Activated CD4-positive, alpha-beta T cell treated with anti-CD3 and anti-CD28 coated beads, Interleukin-10, Interleukin-2, amounts not matched to agents 100 ng/mL and 50 ng/mL, durations not matched to agents 16 hours and 8 hours (primary cell): Measurements from ENCODE around the gene ABCD1.

Experiments
- DNase-seq: peaks from one replicate; pipeline ENCODE4 v3.0.0-alpha.2; 2020

The ABCD1 gene

DNA sequence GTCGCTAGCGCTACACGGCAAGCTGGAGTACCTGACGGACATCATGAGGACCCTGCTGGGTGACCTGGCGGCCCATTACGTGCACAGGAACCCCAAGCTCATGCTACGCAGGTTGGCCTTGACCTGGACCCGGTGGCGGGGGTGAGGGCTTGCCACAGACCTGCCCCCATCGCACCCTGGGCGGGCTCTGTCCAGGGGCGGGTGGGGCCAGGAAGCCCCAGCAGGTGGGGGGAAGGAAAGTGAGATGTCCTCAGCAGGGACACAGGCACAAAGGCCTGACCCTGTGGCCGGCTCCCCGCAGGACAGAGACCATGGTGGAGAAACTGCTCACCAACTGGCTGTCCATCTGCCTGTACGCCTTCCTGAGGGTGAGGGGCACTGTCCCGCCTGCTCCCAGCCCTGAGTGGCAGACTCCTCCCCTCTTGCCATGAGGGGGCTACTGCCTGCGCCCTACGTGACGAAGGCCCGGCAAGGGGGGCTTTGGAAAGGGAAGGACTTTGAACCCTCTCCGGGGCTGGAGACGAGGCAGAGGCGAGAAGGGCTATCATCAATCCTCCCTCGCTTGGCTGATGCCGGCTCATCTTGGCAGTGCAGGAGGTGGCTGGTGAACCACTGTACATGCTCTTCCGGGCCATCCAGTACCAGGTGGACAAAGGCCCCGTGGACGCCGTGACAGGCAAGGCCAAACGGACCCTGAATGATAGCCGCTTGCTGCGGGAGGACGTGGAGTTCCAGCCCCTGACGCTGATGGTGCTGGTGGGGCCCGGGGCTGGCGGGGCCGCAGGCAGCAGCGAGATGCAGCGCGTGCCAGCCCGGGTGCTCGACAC, 50.9 kb downstream of the ABCD1 start:
- no peak for DNase-seq

DNA sequence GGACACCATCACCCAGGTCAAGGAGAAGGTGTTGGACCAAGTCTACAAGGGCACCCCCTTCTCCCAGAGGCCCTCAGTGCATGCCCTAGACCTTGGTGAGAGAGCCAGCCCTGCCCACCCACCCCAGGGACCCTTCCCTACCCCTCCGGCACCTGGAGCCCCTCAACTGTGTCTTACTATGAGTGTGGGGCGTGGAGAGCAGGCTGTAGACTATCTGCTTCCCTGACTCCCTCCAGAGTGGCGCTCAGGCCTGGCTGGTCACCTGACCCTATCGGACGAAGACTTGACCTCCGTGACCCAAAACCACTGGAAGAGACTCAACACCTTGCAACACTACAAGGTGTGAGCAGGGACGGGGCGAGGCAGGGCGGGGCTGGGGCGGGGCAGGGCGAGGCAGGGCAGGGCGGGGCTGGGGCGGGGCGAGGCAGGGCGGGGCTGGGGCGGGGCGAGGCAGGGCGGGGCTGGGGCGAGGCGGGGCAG, 51.5 kb downstream of the ABCD1 start:
- DNase-seq = no peak

DNA sequence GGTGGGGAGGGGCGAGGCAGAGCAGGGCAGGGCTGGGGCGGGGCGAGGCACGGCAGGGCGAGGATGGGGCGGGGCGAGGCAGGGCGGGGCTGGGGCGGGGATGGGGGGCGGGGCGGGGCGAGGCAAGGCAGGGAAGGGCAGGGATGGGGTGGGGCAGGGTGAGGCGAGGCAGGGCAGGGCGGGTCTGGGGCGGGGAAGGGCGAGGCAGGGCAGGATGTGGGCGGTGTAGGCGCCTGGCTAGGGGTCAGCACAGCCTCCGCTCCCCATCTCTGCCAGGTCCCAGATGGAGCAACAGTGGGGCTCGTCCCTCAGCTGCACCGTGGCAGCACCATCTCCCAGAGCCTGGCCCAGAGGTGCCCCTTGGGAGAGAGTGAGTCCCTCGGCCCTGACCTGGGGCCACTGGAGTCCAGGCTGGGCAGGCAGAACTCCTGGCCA, 52.0 kb downstream of the ABCD1 start:
- DNase-seq = no peak

DNA sequence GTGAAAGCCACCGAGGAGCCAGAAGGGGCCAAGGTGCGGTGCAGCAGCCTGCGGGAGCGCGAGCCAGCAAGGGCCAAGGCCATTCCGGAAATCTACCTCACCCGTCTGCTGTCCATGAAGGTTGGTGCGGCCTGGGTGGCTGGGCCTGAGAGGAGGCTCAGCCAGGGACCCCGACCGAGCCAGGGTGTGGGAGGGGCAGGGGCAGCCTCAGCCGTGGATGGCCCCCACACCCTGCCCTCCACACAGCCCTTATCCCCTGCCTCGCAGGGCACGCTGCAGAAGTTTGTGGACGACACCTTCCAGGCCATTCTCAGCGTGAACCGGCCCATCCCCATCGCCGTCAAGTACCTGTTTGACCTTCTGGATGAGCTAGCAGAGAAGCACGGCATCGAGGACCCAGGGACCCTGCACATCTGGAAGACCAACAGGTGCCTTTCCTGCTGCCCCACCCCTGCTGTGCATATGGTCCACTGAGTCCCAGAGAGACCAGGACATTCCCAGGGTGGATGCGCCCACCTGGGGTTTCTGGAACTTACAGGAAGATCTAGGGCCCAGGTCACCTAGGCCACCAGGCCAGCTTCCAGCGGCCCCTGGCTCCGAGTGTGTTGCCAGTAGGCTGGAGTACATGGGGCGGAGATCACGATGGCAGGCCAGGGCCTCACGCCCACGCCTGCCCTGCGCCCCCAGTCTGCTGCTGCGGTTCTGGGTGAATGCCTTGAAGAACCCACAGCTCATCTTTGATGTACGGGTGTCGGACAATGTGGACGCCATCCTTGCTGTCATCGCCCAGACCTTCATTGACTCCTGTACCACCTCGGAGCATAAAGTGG, 52.8 kb downstream of the ABCD1 start:
- no peak for DNase-seq

DNA sequence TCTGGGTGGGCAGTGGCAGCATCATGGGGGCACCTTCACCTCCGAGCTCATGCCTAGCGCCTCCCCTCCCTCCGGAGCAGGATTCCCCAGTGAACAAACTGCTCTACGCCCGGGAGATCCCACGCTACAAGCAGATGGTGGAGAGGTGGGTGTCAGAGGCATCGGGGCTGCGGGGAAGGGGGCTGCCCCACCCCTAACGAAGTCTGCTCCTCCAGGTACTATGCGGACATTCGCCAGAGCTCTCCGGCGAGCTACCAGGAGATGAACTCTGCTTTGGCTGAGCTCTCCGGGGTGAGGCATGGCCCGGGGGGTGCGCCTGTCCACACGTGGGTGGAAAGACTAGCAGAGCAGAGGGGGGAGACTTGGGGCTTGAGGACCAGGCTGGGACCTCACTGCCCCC, 53.5 kb downstream of the ABCD1 start:
- DNase-seq = no peak

DNA sequence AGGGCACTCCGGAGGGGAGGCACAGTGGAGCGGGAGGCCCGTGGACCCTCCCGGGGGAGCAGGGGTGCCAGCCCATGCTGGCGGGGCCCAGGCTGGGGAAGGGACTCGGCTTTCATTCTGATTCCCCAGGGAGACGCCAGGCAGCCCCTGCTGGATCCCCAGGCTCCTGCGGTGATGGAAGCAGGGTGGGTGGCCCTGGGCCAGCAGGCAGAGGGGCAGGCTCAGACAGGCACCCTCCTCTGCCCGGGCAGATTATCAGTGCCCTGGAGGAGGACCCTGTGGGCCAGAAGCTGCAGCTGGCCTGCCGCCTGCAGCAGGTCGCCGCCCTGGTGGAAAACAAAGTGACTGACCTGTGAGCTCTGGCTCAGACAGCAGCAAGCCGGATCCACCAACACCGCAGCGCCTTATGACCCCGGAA, 54.0 kb downstream of the ABCD1 start:
- peak; percentile 28 for DNase-seq

DNA sequence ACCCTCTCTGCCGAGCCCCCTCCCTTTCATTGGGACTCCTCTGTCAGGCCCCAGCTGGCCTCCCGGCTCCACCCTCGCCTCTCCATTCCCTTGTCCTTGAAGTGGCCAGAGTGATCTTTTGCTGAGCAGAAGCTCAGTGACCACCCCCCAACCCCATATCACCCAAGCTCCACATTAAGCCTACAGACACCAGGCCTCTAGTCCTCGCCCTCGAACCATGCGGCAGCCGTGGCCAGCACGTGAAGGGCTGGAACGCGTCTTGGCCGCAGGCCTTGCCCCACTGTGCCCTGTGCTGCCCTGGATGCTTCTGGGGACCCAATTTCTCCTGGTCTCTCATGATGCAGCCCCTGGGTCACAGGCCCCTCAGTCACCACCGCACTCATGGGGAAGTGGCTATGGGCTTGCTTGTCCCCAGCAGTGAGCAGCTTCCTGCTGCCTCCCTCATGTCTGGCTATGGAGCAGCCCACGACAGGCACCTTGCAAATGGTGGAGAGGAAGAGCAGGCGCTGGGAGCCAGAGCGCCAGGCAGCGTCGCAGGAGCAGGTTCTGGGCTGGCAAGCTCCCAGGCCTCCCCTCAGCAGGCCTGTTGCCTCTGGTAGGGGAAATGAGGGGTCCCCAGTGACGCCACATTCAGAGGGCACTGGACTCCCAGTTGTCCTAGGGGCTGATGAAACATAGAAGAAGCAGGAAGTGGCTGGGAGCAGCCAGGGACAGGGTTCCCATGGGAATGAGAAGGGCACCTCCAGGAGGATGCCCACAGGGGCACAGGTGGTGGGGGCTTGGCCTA, 55.4 kb downstream of the ABCD1 start:
- no peak for DNase-seq

DNA sequence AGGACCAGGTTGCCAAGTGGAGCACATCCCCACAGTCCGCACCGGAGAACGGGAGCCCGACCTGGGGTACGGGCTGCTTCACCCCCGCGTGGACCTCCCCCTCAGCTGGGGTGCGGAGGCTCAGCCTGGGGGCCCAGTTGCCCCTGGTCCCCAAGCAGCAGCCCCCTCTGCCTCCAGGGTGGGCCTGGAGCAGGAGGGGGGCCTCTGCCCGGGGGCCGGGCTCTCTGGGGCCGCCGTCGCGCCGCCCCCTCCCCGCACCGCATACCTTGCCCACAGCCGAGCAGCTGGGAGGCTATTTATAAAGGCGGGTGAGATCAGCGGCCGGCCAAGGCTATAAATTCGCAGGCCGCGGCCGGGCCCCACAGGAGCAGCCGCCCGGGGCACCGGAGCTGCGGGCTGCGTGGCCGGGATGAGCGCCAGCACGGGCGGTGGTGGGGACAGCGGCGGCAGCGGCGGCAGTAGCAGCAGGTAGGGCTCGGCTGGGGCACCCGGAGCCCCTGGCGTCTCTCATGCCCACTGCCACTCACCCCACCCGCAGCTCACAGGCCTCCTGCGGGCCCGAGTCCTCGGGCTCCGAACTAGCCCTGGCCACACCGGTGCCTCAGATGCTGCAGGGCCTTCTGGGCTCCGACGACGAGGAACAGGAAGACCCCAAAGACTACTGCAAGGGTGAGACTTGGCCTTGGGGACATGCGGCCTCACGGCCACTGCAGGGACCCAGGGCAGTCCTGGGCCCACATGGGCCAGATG, 56.2 kb downstream of the ABCD1 start, which contains the start of gene SRPK3:
Gene SRPK3, plus strand, starts transcription at position 364 of the 750 bp plus-strand sequence. Its CDS starts 46 bp downstream, at position 410.
- no peak for DNase-seq

DNA sequence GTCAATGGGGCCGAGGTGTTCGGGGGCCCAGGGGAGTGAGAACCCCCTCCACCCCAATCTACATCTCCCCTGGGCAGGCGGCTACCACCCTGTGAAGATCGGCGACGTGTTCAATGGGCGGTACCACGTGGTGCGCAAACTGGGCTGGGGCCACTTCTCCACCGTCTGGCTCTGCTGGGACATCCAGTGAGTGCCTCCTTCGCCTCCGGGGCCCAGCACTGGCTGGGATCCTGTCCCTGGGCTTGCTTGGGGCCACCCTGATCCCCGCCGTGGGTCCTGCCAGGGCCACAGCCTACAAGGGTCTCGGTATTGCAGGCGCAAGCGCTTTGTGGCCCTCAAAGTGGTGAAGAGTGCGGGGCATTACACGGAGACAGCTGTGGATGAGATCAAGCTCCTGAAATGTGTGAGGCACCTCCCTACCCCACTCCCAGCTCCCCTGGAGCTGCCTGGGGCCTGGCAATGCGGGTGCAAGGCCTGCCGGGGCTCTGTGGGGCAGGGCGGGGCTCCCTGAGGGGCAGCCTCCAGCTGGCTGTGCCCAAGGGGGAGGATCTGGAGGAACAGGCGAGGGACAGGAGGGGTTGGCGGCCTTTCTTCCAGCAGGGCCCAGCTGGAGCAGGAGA, 56.9 kb downstream of the ABCD1 start:
- no peak for DNase-seq

DNA sequence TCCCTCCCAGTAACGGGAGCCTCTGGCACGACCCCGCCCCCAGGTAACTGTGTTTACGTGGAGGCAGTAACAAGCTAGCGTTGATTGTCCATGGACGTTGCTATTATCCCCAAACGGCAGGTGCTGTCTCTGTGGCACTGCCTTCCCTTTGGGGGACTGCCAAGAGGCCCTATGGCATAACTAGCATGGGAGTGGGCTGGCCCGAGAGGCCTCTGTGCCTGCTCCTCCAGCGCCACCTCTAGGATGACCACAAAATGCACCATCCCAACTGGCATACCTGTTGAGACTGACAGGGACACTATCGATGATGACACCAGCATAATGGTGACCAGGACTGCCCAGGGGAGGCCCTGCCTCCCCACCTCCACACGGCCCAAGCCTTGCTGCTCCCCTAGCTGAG, 57.7 kb downstream of the ABCD1 start:
- no peak for DNase-seq

DNA sequence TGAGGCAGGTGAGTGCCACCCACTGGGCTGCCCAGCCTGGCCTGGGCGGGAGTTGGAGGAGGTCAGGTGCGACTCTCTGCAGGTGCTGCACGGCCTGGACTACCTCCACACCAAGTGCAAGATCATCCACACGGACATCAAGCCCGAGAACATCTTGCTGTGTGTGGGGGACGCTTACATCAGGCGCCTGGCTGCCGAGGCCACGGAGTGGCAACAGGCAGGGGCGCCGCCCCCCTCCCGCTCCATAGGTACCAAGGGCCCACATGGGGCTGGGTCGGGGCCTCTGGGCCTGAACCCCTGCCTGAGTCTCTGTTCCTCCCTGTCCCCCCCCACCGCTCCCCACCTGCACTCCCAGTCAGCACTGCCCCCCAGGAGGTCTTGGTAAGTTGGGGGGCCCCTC, 58.2 kb downstream of the ABCD1 start:
- no peak for DNase-seq

DNA sequence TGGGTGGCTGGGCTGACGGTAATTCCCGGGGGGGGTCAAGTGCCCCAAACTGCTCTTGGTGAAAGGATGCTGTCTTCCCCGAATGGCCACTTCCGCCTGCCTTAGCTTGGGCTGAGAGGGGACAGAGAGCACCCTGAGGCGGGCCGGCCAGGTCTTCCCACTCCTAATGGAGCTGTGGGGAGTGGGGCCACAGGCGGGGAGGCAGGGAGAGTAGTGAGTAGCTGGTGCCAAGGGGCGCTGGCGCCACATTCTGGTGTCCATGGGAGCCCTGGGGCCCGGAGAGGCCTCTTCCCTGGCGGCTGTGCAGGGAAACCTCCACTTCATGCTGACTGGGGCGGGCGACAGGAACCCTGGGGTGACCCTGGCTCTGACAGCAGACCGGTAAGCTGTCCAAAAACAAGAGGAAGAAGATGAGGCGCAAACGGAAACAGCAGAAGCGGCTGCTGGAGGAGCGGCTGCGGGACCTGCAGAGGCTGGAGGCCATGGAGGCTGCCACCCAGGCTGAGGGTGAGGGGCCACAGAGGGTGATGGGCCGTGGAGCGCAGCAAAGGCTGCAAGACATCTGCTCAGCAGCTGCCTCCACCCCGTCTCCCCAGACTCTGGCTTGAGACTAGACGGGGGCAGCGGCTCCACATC, 58.8 kb downstream of the ABCD1 start:
- DNase-seq = no peak

DNA sequence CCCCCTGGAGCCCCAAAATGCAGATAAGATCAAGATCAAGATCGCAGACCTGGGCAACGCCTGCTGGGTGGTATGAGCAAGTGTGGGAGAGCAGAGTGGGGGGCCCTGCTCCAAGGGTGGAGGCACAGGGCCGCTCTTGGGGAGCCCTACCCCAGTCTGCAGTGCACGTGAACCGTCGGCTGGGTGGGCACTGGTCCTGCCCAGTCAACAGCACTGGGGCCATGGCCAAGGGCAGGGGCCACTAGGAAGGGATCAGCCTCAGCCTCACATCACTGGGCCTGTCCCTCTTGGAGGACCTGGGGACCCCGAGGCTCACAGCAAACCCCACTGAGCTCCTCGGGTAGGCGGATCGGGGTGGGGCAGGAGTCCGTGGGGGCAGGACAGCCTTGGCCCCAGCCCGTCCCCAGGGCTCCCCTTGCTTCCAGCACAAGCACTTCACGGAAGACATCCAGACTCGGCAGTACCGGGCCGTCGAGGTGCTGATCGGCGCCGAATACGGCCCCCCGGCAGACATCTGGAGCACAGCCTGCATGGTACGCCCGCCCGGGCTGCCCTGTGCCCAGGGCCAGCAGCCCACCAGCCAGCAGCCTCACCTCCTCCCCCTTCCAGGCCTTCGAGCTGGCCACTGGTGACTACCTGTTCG, 59.8 kb downstream of the ABCD1 start:
- DNase-seq = no peak

DNA sequence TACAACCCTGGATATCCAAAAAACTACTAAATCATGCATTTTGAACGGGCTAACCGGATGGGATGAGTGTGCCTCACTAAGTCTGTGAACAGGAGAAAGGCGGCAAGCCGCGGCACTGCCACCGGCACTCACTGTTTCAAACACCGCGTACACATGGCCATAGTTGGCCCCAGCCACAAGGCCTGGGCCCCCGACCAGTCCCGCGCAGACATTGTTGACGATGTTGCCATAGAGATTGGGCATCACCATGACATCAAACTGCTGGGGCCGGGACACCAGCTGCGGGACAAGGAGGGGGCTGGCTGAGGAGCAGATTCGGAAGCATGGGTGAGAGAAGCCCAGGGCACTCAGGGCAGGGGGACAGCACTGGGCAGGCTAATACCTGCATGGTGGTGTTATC, 62.0 kb downstream of the ABCD1 start:
- DNase-seq = no peak

DNA sequence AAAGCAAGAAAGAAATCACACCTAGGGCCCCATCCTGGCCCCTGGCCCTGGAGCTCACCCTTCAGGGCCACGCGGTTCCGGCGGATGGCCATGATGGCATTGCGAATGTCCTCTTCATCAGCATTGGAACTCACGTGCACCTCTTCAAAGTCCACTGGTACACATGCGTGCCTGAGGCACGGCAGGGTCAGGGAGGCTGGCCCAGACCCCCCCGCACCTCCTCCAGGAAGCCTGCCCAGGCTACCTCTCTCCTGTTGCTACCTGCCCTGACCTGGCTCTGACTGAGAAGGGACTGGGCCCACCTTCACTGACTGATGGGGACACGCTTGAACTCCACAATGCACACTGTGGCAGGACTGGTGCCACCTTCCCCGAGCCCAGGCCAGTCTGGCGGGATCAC, 65.0 kb downstream of the ABCD1 start:
- DNase-seq = no peak

DNA sequence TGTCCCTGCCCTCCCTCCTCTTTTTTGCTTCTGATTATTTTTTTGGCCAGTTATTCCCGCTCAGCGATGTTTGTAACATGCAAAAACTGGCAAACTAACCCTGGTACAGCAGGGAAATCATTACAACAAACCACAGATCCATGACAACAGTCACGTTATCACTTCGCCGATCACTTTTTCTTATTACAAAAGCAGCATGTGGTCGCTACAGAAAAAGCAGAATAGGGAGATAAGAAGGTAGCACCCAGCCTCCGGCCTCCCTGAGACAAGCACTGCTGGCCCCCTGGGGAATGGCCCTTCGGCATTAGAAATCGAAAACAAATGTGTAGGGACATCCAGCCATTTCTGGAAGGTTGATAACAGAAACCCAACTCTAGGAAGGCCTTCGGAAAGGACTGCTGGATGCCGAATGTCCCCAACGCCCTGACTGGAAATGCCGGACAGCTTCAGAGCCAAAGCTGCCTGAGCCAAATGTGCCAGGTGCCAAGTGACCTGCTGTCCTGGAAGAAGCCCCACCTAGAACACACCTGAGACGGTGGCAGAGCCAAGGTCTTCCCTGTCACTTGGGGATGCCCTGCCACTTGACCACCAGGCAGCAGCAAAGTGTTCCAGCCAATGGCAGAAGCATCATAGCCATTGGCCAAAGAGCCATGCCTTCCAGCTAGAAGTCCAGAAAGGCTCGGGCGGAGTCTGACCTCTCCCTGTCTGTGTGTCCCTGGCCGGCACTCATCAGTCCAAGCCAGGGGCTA, 66.6 kb downstream of the ABCD1 start:
- DNase-seq = no peak

DNA sequence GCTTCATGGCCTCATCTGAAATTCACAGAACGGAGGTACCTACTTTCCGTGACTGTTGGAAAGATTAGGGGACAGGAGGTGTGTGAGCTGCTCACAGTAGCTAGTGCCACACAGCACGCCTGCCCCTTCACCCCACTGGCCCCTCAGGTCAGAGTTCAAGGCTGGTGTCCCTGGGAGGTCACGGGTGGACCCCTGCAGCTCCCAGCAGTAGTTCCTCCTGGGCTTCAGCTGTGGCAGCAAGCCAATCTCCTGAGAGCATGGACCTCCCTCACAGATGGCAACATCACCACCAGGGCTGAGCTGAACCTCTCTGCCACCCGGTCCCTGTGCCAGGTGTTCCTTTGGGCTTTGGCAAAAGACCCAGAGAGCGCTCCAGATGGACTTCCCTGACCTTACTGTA, 67.7 kb downstream of the ABCD1 start:
- no peak for DNase-seq

DNA sequence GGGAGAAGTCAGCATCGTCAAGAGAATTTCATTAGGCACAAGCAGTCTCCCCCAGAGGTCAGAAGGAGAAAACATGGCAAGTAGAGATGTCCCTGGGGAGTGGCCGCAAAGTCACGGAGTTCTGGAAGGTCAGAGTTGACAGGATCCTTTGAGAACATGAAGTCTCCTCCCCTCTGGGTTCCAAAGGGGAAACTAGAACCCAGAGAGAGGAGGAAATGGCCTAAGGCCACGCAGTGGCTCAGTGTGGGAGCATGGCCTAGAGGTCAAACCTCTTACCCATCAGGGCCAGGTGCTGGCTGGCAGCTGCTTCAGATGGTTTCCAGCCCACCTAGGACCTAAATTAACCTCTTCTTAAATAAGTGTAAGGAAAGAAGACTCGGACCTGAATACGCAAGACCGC, 68.6 kb downstream of the ABCD1 start:
- no peak for DNase-seq
